DND-41 (cell line): Measurements from ENCODE around the gene KDM6A.

Experiments used
- ATAC-seq: fragments of 200-7000 bp; cut with Tn5 transposase; 3 replicates; pipeline ENCODE4 v1.9.1; 2021; ENCODE audit warnings: low read depth; ENCODE audit not compliant: insufficient read depth
- DNase-seq: peaks from one replicate; pipeline ENCODE4 v3.0.0-alpha.2; 2020
- H2AFZ ChIP-seq: 2 replicates; pipeline ENCODE4 v1.6.0; 2012; ENCODE audit warnings: low read depth, low read length
- H3K27ac ChIP-seq: 2 replicates; pipeline ENCODE4 v1.5.1; 2012; ENCODE audit warnings: low read length, inconsistent platforms
- H3K27me3 ChIP-seq: fragments of 200-600 bp; sonication (generic); 2 replicates; pipeline ENCODE4 v1.6.0; 2012; ENCODE audit warnings: low read length, mild to moderate bottlenecking, inconsistent platforms; ENCODE audit not compliant: insufficient read depth, poor library complexity
- H3K36me3 ChIP-seq: 2 replicates; pipeline ENCODE4 v1.5.1; 2012; ENCODE audit warnings: low read length, inconsistent platforms; ENCODE audit not compliant: insufficient read depth
- H3K4me1 ChIP-seq: 2 replicates; pipeline ENCODE4 v1.5.1; 2012; ENCODE audit warnings: mild to moderate bottlenecking, low read length; ENCODE audit not compliant: insufficient read depth
- H3K4me2 ChIP-seq: 2 replicates; pipeline ENCODE4 v1.6.0; 2012; ENCODE audit warnings: mild to moderate bottlenecking, moderate library complexity, low read length, inconsistent platforms; ENCODE audit not compliant: insufficient read depth
- H3K4me3 ChIP-seq, 2 experiments: fragments of 200-600 bp in 1 of 2; shearing (Covaris generic) in 1 of 2; 2 replicates each; pipeline ENCODE4 v1.5.1; 2012 to 2016; ENCODE audit warnings: inconsistent platforms in 2 of 2, low read length in 2 of 2, mild to moderate bottlenecking in 2 of 2, low read depth in 1 of 2, moderate library complexity in 1 of 2
- H3K79me2 ChIP-seq: 2 replicates; pipeline ENCODE4 v1.6.0; 2012; ENCODE audit warnings: low read length, inconsistent platforms; ENCODE audit not compliant: insufficient read depth
- H3K9ac ChIP-seq: 2 replicates; pipeline ENCODE4 v1.6.0; 2012; ENCODE audit warnings: low read depth, mild to moderate bottlenecking, inconsistent platforms, low read length, moderate library complexity
- H3K9me3 ChIP-seq: 2 replicates; pipeline ENCODE4 v1.5.1; 2012; ENCODE audit warnings: low read length, moderate library complexity, mild to moderate bottlenecking, inconsistent platforms; ENCODE audit not compliant: insufficient read depth, severe bottlenecking
- H4K20me1 ChIP-seq: 2 replicates; pipeline ENCODE4 v1.6.0; 2012; ENCODE audit warnings: low read length; ENCODE audit not compliant: insufficient read depth
- EZH2 ChIP-seq: IDR thresholded peaks from 3 replicates; pipeline ENCODE4 v1.6.1; 2012; ENCODE audit warnings: borderline replicate concordance, low read depth, mild to moderate bottlenecking, moderate library complexity, low read length, inconsistent platforms; ENCODE audit not compliant: severe bottlenecking
- TF ChIP-seq, protein P1 (sequence below): IDR thresholded peaks from 2 replicates; pipeline ENCODE4 v1.5.1; 2012; ENCODE audit warnings: borderline replicate concordance, low read length, moderate library complexity, mild to moderate bottlenecking; ENCODE audit not compliant: poor library complexity, severe bottlenecking; ENCODE audit errors: extremely low read depth

The KDM6A gene

DNA sequence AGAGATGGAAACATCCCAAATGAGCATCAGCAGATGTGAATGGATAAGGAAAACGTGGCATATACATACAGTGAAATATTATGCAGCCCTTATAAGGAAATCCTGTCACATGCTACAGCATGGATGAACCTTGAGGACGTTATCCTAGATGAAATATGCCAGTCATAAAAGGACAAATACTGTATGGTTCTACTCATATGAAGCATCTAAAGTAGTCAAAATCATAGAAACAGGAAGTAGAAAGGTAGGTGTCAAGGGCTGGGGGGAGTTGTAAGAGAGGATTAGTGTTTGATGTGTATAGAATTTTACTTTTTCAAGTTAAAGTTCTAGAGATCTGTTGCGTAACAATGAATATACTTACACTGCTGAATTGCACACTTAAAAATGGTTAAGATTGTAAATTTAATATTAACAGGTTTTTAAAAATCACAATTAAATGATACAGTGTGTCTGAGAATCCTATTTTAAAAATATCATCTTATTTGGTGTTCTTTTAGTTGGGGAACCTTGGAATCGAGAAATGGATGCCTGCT lies 58.5 kb downstream of the KDM6A start:
- DNase-seq = no peak
- H3K4me1 ChIP-seq = no peaks in the 10 kb centered on the region
- no peaks in the 10 kb centered on the region for H3K9me3 ChIP-seq
- peaks cover 37% of the 10 kb centered on the region for H4K20me1 ChIP-seq
- H2AFZ ChIP-seq = no peak overlapping the region
- H3K4me2 ChIP-seq = no peak overlapping the region
- TF ChIP-seq, protein P1, sequence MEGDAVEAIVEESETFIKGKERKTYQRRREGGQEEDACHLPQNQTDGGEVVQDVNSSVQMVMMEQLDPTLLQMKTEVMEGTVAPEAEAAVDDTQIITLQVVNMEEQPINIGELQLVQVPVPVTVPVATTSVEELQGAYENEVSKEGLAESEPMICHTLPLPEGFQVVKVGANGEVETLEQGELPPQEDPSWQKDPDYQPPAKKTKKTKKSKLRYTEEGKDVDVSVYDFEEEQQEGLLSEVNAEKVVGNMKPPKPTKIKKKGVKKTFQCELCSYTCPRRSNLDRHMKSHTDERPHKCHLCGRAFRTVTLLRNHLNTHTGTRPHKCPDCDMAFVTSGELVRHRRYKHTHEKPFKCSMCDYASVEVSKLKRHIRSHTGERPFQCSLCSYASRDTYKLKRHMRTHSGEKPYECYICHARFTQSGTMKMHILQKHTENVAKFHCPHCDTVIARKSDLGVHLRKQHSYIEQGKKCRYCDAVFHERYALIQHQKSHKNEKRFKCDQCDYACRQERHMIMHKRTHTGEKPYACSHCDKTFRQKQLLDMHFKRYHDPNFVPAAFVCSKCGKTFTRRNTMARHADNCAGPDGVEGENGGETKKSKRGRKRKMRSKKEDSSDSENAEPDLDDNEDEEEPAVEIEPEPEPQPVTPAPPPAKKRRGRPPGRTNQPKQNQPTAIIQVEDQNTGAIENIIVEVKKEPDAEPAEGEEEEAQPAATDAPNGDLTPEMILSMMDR = no peak
- no peak for TF ChIP-seq EZH2
- H3K79me2 ChIP-seq = peaks cover 98% of the 10 kb centered on the region
- no peak overlapping the region for H3K9ac ChIP-seq
- no peaks in the 10 kb centered on the region for H3K36me3 ChIP-seq
- no peak; the same call in 2 of the 3 replicates for ATAC-seq
- no peaks in the 10 kb centered on the region for H3K27me3 ChIP-seq
- H3K27ac ChIP-seq = no peak overlapping the region
- H3K4me3 ChIP-seq = no peak overlapping the region

DNA sequence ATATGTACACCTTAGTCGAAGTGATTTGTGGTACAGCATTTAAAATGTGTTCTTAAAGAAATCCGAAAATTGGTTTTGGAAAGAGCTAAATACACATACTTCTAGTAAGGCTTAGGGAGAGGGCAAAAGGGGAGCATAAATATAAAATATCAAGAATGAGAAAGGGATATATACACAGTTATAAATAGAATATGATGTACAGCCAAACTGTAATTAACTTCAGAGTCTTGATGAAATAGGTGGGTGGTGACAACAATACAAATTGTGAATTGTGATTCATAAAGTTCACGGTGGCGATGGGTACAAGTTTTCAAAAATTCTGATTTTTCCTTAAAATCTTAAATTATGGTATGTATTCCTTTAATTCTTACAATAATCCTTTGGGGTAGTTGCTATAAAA lies 62.2 kb downstream of the KDM6A start:
- H3K27me3 ChIP-seq = no peaks in the 10 kb centered on the region
- H3K36me3 ChIP-seq = no peaks in the 10 kb centered on the region
- H2AFZ ChIP-seq = no peak overlapping the region
- no peaks in the 10 kb centered on the region for H3K9me3 ChIP-seq
- no peak overlapping the region for H3K27ac ChIP-seq
- H3K9ac ChIP-seq = no peak overlapping the region
- H3K4me2 ChIP-seq = no peak overlapping the region
- no peak for ATAC-seq
- H3K79me2 ChIP-seq = peaks cover 99% of the 10 kb centered on the region
- no peak for DNase-seq
- H4K20me1 ChIP-seq = peaks cover 27% of the 10 kb centered on the region
- H3K4me3 ChIP-seq = no peak overlapping the region
- TF ChIP-seq, protein P1 = no peak
- no peak for TF ChIP-seq EZH2
- H3K4me1 ChIP-seq = no peaks in the 10 kb centered on the region

DNA sequence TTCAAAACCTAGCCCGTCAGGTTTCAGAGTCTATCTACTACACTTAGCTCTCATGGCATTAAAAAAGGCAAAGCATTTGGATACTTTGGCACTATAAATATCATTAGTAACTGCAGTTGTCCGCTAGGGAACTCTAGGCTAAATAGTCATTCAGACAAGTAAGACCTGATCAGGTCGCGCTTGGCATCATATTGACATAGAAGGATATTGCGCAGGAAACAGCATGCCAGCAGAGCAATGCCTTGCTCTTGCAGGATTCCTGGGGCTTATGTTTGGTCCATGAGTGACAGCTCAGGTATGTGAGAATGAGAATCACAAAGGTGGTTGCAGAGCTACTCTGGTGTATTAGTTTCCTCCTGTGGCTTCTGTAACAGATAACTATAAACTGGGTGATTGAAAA lies 62.7 kb downstream of the KDM6A start:
- H4K20me1 ChIP-seq = peaks cover 27% of the 10 kb centered on the region
- ATAC-seq (no peak), DNase-seq (no peak)
- no peak overlapping the region for H3K27ac ChIP-seq
- H3K79me2 ChIP-seq = peaks cover 99% of the 10 kb centered on the region
- H3K4me3 ChIP-seq = no peak overlapping the region
- H3K4me1 ChIP-seq = no peaks in the 10 kb centered on the region
- H3K36me3 ChIP-seq = no peaks in the 10 kb centered on the region
- H2AFZ ChIP-seq = no peak overlapping the region
- no peak overlapping the region for H3K4me2 ChIP-seq
- H3K9me3 ChIP-seq = no peaks in the 10 kb centered on the region
- TF ChIP-seq EZH2 = no peak
- TF ChIP-seq, protein P1 = no peak
- no peaks in the 10 kb centered on the region for H3K27me3 ChIP-seq
- no peak overlapping the region for H3K9ac ChIP-seq

DNA sequence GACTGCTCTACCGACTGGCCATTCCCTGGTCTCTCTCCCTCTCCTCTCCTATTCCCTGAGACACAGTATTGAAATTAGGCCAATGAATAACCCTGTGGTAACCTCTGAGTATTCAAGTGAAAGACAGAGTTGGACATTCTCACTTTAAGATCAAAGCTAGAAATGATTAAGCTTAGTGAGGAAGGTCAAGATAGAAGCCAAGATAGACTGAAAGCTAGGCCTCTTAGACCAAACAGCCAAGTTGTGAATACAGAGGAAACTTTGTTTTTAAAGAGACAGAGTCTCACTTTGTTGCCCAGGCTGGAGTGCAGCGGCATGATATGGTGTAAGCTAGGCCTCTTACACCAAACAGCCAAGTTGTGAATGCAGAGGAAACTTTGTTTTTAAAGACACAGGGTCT lies 64.6 kb downstream of the KDM6A start:
- Histone ChIP-seq H3K27me3 (no peaks in the 10 kb centered on the region), H4K20me1 (peaks cover 21% of the 10 kb centered on the region), H3K4me1 (no peaks in the 10 kb centered on the region), H3K9ac (no peak overlapping the region), H3K4me3 (no peak overlapping the region), H3K4me2 (no peak overlapping the region), H3K27ac (no peak overlapping the region), H3K9me3 (no peaks in the 10 kb centered on the region), H3K79me2 (peaks cover 92% of the 10 kb centered on the region), H3K36me3 (no peaks in the 10 kb centered on the region), H2AFZ (no peak overlapping the region)
- DNase-seq (no peak), ATAC-seq (no peak)
- TF ChIP-seq EZH2 = no peak
- TF ChIP-seq, protein P1 = no peak
